ENCODE data around the gene OR2AJ1.
"Not testable (repeated sequence)": the region's sequence is repeated elsewhere in the genome, so short reads cannot be mapped to it uniquely, and the experiment has no call there.

OR2AJ1 gene

GRCh38 chr1:247919952-247920351 is 4.7 kb upstream of the OR2AJ1 start, which contains the start of gene OR2T8:
Gene OR2T8, plus strand, starts transcription at chr1:247920252. Its CDS starts 766 bp downstream, at chr1:247921018.
- no peak within 1 kb of the TSS for H3K4me3 ChIP-seq (ENCODE audit: low read depth, low read length)
- POLR2A ChIA-PET: no interaction called here
- no peak for TF ChIP-seq CTCF (IDR thresholded peaks at IDR 0.05; ENCODE audit: insufficient read depth, low read length, missing control alignments)
- DNase-seq (ENCODE audit: low read depth, low spot score): no peak
- CTCF ChIA-PET: no interaction called here

GRCh38 chr1:247923941-247924340 is 748 bp upstream of the OR2AJ1 start:
- no peak for DNase-seq (ENCODE audit: low read depth, low spot score)
- TF ChIP-seq CTCF (IDR thresholded peaks at IDR 0.05; ENCODE audit: insufficient read depth, low read length, missing control alignments): no peak

GRCh38 chr1:247933989-247934388 is 9.3 kb downstream of the OR2AJ1 start:
- DNase-seq (ENCODE audit: low read depth, low spot score): no peak
- no peak for TF ChIP-seq CTCF (IDR thresholded peaks at IDR 0.05; ENCODE audit: insufficient read depth, low read length, missing control alignments)
- POLR2A ChIA-PET: no interaction called here
- CTCF ChIA-PET: no interaction called here
- H3K4me3 ChIP-seq (ENCODE audit: low read depth, low read length): no peak overlapping the region

More at GRCh38 chr1:247923941-247924340, 748 bp upstream of the OR2AJ1 start:
- H3K4me3 ChIP-seq (ENCODE audit: low read depth, low read length): no peak overlapping the region
- CTCF ChIA-PET: no interaction called here
- POLR2A ChIA-PET: no interaction called here

GRCh38 chr1:247935781-247936180 is 11.1 kb downstream of the OR2AJ1 start:
- TF ChIP-seq CTCF (IDR thresholded peaks at IDR 0.05; ENCODE audit: insufficient read depth, low read length, missing control alignments): no peak
- no peak for DNase-seq (ENCODE audit: low read depth, low spot score)
- POLR2A ChIA-PET: no interaction called here
- H3K4me3 ChIP-seq (ENCODE audit: low read depth, low read length): no peak overlapping the region
- CTCF ChIA-PET: no interaction called here

GRCh38 chr1:247936415-247936814 is 11.7 kb downstream of the OR2AJ1 start:
- no peak for DNase-seq (ENCODE audit: low read depth, low spot score)
- no peak for TF ChIP-seq CTCF (IDR thresholded peaks at IDR 0.05; ENCODE audit: insufficient read depth, low read length, missing control alignments)
- CTCF ChIA-PET: no interaction called here
- POLR2A ChIA-PET: no interaction called here
- H3K4me3 ChIP-seq (ENCODE audit: low read depth, low read length): no peak overlapping the region

- DNase-seq (ENCODE audit: low read depth, low spot score); H3K4me3 ChIP-seq (ENCODE audit: low read depth, low read length); CTCF ChIA-PET; POLR2A ChIA-PET: not testable (repeated sequence)
- peak; percentile 7 for TF ChIP-seq CTCF (IDR thresholded peaks at IDR 0.05; ENCODE audit: insufficient read depth, low read length, missing control alignments)
Measured at GRCh38 chr1:247936965-247937734, 12.5 kb downstream of the OR2AJ1 start.
